Tibial nerve (tissue), 4 donors: ENCODE measurements around the gene GPAM. TPM values are rescaled to one million over a fixed set of nuclear protein-coding genes. Genes with fewer than 3 reads are reported as not detected.

Experiments
- DNase-seq, 2 donors: peaks; one replicate each; pipeline ENCODE4 v3.0.0-alpha.2; 2019; ENCODE audit warnings: low spot score in 2 of 2
- H3K27ac ChIP-seq, 4 donors: fragments of 200-600 bp; sonication (generic) in 3 of 4; one replicate each; pipeline ENCODE4 v1.5.1; 2017 to 2019; ENCODE audit warnings: mild to moderate bottlenecking in 1 of 4
- H3K27me3 ChIP-seq, 2 donors: fragments of 200-600 bp; sonication (generic) in 1 of 2; one replicate each; pipeline versions ENCODE4 v1.5.1 to v1.6.0; 2017 to 2019
- H3K36me3 ChIP-seq, 3 donors: fragments of 200-600 bp; sonication (generic); one replicate each; pipeline ENCODE4 v1.5.1; 2018 to 2019
- H3K4me1 ChIP-seq, 4 donors: fragments of 200-600 bp; sonication (generic) in 3 of 4; one replicate each; pipeline ENCODE4 v1.5.1; 2017 to 2019
- H3K4me3 ChIP-seq, 4 donors: fragments of 200-600 bp; sonication (generic) in 3 of 4; one replicate each; pipeline ENCODE4 v1.5.1; 2017 to 2019; ENCODE audit warnings: mild to moderate bottlenecking in 1 of 4, moderate library complexity in 1 of 4
- H3K9me3 ChIP-seq, 4 donors: fragments of 200-600 bp; sonication (generic) in 3 of 4; one replicate each; pipeline ENCODE4 v1.5.1; 2017 to 2019
- EP300 ChIP-seq, 2 donors: sonication (generic); formaldehyde crosslinking; IDR thresholded peaks; one replicate each; pipeline ENCODE4 v1.6.1; 2017; ENCODE audit warnings: antibody characterized with exemption in 2 of 2, mild to moderate bottlenecking in 1 of 2
- POLR2A ChIP-seq, 2 donors: fragments of 450-650 bp; IDR thresholded peaks; one replicate each; pipeline ENCODE4 v1.6.1; 2017; ENCODE audit warnings: antibody characterized with exemption in 2 of 2, mild to moderate bottlenecking in 2 of 2, moderate library complexity in 2 of 2
- WGBS, 2 donors: methylation state at CpG; one replicate each; pipeline ENCODE4 v1.1.5; 2018; 5-methylcytosine and 5-hydroxymethylcytosine counted together
- total RNA-seq, 4 donors: library from RNA; depleted of rRNA; stranded (reverse); fragments of >200 nt; gene quantifications; one replicate each; pipeline ENCODE4 v1.1.0, GENCODE V29; 2016
- TF ChIP-seq, protein P1 (sequence below), 5 experiments: fragments of 200-600 bp in 3 of 5; fragments of 450-650 bp in 2 of 5; sonication (generic) in 3 of 5; IDR thresholded peaks; one replicate each; pipeline ENCODE4 v1.5.1; 2016 to 2019; ENCODE audit warnings: antibody characterized with exemption in 5 of 5, mild to moderate bottlenecking in 3 of 5, moderate library complexity in 2 of 5

GPAM gene
- 100 to 1,000 TPM in 1 of 4 donors, 10 to 100 TPM in 3; 13.3 to 124 (median 45.9) TPM for total RNA-seq

DNA sequence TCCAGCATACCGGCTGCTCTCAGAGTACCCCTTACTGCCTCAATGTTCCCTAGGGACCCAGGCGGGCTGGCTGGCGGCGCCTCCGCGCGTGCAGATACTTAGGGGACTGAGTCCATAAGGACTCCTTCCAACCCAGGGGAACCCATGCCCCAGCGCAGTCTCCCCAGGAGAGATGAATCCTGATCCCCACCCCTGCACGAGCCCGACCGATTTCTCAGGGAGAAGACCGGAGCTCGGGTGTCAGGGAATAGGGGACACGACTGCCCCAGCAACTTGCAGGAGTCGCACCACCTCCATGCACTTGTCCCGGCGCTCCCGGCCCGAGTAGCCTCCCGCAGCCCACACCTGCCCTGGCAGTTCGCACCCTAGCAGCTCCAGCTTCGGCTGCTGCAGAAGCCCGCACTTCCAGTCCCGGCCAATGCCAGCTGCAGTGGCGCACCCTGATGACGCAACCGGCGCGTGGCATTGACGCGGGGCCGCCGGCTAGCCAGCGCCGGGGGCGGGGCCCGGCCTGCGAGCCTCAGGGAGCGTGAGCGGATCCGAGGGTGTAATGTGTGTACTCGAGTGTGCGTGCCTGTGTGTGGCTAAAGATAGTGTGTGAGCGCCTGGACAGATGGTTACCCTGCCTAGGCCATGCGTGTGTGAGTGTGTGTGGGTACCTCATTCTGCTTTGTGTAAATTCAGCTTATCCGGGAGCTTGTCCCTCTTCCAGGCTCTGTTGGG is at the start of gene GPAM:
Gene GPAM, minus strand, starts transcription at position 437 of the 723 bp plus-strand sequence. CDS start 1,981 bp downstream, outside the sequence.
- Histone ChIP-seq H3K4me1 (peaks cover 0 to 27% (median 11%) of the 10 kb centered on the region in 4 donors), H3K9me3 (no peaks in the 10 kb centered on the region), H3K4me3 (peak within 1 kb of the TSS; percentile 63 to 89 (median 74)), H3K36me3 (peaks cover 0 to 27% (median 0%) of the 10 kb centered on the region in 3 donors), H3K27ac (peak within 1 kb of the TSS; percentile 49 to 88 (median 76)), H3K27me3 (no peaks in the 10 kb centered on the region)
- TF ChIP-seq EP300 (IDR thresholded peaks at IDR 0.05) (peak; percentile 73 to 97), POLR2A (IDR thresholded peaks at IDR 0.05) (peak; percentile 55 to 60)
- TF ChIP-seq, protein P1, sequence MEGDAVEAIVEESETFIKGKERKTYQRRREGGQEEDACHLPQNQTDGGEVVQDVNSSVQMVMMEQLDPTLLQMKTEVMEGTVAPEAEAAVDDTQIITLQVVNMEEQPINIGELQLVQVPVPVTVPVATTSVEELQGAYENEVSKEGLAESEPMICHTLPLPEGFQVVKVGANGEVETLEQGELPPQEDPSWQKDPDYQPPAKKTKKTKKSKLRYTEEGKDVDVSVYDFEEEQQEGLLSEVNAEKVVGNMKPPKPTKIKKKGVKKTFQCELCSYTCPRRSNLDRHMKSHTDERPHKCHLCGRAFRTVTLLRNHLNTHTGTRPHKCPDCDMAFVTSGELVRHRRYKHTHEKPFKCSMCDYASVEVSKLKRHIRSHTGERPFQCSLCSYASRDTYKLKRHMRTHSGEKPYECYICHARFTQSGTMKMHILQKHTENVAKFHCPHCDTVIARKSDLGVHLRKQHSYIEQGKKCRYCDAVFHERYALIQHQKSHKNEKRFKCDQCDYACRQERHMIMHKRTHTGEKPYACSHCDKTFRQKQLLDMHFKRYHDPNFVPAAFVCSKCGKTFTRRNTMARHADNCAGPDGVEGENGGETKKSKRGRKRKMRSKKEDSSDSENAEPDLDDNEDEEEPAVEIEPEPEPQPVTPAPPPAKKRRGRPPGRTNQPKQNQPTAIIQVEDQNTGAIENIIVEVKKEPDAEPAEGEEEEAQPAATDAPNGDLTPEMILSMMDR (IDR thresholded peaks at IDR 0.05): peak in 2 of 5 experiments; percentile 45 to 60
- 0% methylated on average over 41 to 46 of the region's 46 CpGs for WGBS, 2 donors
- peak; percentile 95 to 98 for DNase-seq

DNA sequence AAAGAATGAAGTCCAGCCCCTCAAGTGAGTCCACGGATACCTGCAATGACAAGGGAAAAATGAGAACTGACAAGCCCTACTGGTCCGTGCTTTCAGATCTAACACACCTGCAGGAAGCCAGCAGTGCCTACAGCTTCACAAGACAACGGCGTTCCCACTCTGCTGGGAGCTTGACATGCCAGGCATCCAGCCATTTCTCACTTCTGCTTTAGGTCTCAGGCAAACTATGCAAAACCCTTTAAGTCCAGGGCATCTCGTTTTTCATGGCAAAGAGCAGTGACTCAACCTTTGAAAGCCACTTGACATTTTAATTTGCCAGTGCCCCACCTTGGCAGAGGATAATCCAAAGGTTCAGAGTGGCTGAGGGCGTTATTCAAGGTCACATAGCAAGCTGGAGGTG is 49.1 kb upstream of the GPAM start:
- Histone ChIP-seq H3K36me3 (no peaks in the 10 kb centered on the region), H3K27ac (no peak overlapping the region), H3K4me1 (no peaks in the 10 kb centered on the region), H3K4me3 (no peak overlapping the region), H3K9me3 (peaks cover 0 to under 1% (median 0%) of the 10 kb centered on the region in 4 donors), H3K27me3 (no peaks in the 10 kb centered on the region)
- DNase-seq: no peak
- TF ChIP-seq POLR2A (IDR thresholded peaks at IDR 0.05): no peak
- TF ChIP-seq EP300 (IDR thresholded peaks at IDR 0.05): no peak
- TF ChIP-seq, protein P1 (IDR thresholded peaks at IDR 0.05): no peak
- 63 to 74% methylated on average over 6 of the region's 6 CpGs for WGBS, 2 donors

GRCh38 chr10:112231602-112232400 is 48.2 kb upstream of the GPAM start:
- 66 to 70% methylated on average over 9 of the region's 9 CpGs for WGBS, 2 donors
- Histone ChIP-seq H3K27me3 (no peaks in the 10 kb centered on the region), H3K27ac (no peak overlapping the region), H3K4me1 (no peaks in the 10 kb centered on the region), H3K4me3 (no peak overlapping the region), H3K36me3 (no peaks in the 10 kb centered on the region), H3K9me3 (no peaks in the 10 kb centered on the region)
- TF ChIP-seq EP300 (IDR thresholded peaks at IDR 0.05) (no peak), POLR2A (IDR thresholded peaks at IDR 0.05) (no peak)
- TF ChIP-seq, protein P1 (IDR thresholded peaks at IDR 0.05): no peak
- no peak for DNase-seq

DNA sequence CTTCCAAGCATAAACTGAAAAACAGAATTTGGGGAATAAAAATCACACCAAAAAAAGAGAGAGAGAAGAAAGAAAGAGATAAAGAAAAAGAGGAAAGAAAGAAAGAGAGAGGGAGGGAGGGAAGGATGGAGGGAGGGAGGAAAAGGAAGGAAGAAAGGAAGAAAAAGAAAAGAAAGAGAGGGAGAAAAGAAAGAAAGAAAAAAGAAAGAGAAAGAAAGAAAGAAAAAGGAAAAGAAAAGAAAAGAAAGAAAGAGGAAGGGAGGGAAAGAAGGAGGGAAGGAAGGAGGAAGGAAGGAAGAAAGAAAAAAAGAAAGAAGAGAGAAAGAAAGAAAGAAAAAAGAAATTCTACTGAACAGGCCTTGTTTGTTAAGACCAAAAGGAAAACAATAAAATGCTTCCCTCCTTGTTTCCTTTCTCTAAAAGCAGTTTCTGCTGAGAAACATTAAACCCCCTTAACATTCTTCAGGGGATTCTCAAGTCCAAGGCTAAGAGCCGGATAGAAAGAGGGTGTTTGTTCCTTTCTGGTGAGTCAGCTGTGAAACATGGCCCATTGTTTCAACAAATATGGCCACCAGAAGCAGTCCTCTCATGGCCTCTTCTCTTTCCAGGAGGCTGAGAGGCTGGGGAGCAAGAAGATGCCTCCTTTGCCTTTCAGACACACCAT is 46.9 kb upstream of the GPAM start:
- TF ChIP-seq, protein P1 (IDR thresholded peaks at IDR 0.05): no peak
- no peak for TF ChIP-seq POLR2A (IDR thresholded peaks at IDR 0.05)
- TF ChIP-seq EP300 (IDR thresholded peaks at IDR 0.05): no peak
- no peaks in the 10 kb centered on the region for H3K4me1 ChIP-seq
- no peaks in the 10 kb centered on the region for H3K36me3 ChIP-seq
- 6 to 23% methylated on average over 1 of the region's 1 CpG for WGBS, 2 donors
- H3K4me3 ChIP-seq: no peak overlapping the region
- peak overlapping the region in 1 of 4 donors; percentile 12 for H3K27ac ChIP-seq
- no peaks in the 10 kb centered on the region for H3K9me3 ChIP-seq
- no peaks in the 10 kb centered on the region for H3K27me3 ChIP-seq
- DNase-seq: no peak
